A549 treated with AZD9567 at 1 μM for 4 hours (cell line): ENCODE results near the gene STMND1. TPM values are rescaled to one million over a fixed set of nuclear protein-coding genes. Genes with fewer than 3 reads are reported as not detected.

ENCODE experiments used
- total RNA-seq: library from RNA; stranded (reverse); fragments of 200-300 nt; extraction: Qiagen RNA extraction; gene quantifications from 5 replicates; pipeline ENCODE4 v1.2.3, GENCODE V29; 2022; ENCODE audit not compliant: insufficient read depth

The STMND1 gene
- total RNA-seq = not detected in 5 replicates

GRCh38 chr6:17101422-17102257 is at the start of gene STMND1:
TSS of gene STMND1 (plus strand) at chr6:17102050. CDS start at chr6:17102258, 208 bp downstream.

Other genes starting within 250 kb of the STMND1 start
- gene RBM24, start 179.3 kb downstream of the STMND1 start, total RNA-seq = 5.0 to 7.8 TPM (median 6.1 TPM) in 5 replicates